Calu3 (cell line): ENCODE results near the gene NLRP6. TPM values are rescaled to one million over a fixed set of nuclear protein-coding genes. Genes with fewer than 3 reads are reported as not detected.
A peak's percentile ranks its signal among the peaks of the same experiment; 100 is the strongest.

Experiments used
- BruUV-seq: library from RNA; stranded (reverse); fragments of 400-500 nt; replicated peaks from 2 replicates; lab custom pipeline; 2021; lab: Mats Ljungman, UMichigan
- CTCF ChIA-PET: fragments of 300-600 bp; sonication (Branson Sonifier 250); formaldehyde crosslinking; loops from one replicate; lab custom pipeline; 2022; ENCODE audit warnings: antibody characterized with exemption; lab: Charles Lee
- DNase-seq: peaks from one replicate; pipeline ENCODE4 v3.0.0; 2022
- H3K27ac Mint-ChIP-seq: one replicate; pipeline ENCODE4 v1.8.0; 2022; ENCODE audit warnings: mixed read lengths; ENCODE audit not compliant: unreplicated experiment
- H3K27me3 Mint-ChIP-seq: one replicate; pipeline ENCODE4 v1.8.0; 2022; ENCODE audit warnings: mixed read lengths; ENCODE audit not compliant: unreplicated experiment
- H3K36me3 Mint-ChIP-seq: one replicate; pipeline ENCODE4 v1.8.0; 2022; ENCODE audit warnings: mild to moderate bottlenecking, moderate library complexity, mixed read lengths; ENCODE audit not compliant: insufficient read depth, unreplicated experiment
- H3K4me1 Mint-ChIP-seq: one replicate; pipeline ENCODE4 v1.8.0; 2022; ENCODE audit warnings: mild to moderate bottlenecking, low read depth, mixed read lengths; ENCODE audit not compliant: unreplicated experiment
- H3K4me3 Mint-ChIP-seq: one replicate; pipeline ENCODE4 v1.8.0; 2022; ENCODE audit warnings: mild to moderate bottlenecking, low read depth, moderate library complexity, mixed read lengths; ENCODE audit not compliant: unreplicated experiment
- H3K9me3 Mint-ChIP-seq: one replicate; pipeline ENCODE4 v1.8.0; 2022; ENCODE audit warnings: low read depth, mixed read lengths; ENCODE audit not compliant: unreplicated experiment
- CTCF ChIP-seq: fragments of 200-600 bp; IDR thresholded peaks from one replicate; pipeline ENCODE4 v1.8.0; 2022; ENCODE audit warnings: antibody characterized with exemption; ENCODE audit not compliant: unreplicated experiment
- intact Hi-C: fragments of 100-400 bp; cut with micrococcal nuclease; formaldehyde crosslinking; loops from one replicate; pipeline ENCODE4 v1.10.0; 2022; ENCODE audit not compliant: unreplicated experiment
- total RNA-seq: library from RNA; stranded (reverse); gene quantifications from 2 replicates; pipeline ENCODE4 v1.2.3, GENCODE V29; 2022

NLRP6 gene
- total RNA-seq, 1 experiment from 2014 or later = not detected

GRCh38 chr11:276219-276618 is 2.0 kb upstream of the NLRP6 start:
- Mint-ChIP-seq H3K4me1 (no peaks in the 10 kb centered on the region), H3K27me3 (peaks cover 79% of the 10 kb centered on the region), H3K27ac (no peak overlapping the region), H3K9me3 (peaks cover 5% of the 10 kb centered on the region), H3K36me3 (no peaks in the 10 kb centered on the region), H3K4me3 (no peak overlapping the region)
- CTCF ChIA-PET = no interaction called here
- no peak for TF ChIP-seq CTCF
- no TSS peak for BruUV-seq
- DNase-seq = no peak
- intact Hi-C loops = no loop called here

- no peaks in the 10 kb centered on the region for H3K4me1 Mint-ChIP-seq
- no peak overlapping the region for H3K4me3 Mint-ChIP-seq
- no peak for DNase-seq
- BruUV-seq = no TSS peak
- H3K36me3 Mint-ChIP-seq = no peaks in the 10 kb centered on the region
- peaks cover 5% of the 10 kb centered on the region for H3K9me3 Mint-ChIP-seq
- CTCF ChIA-PET = no interaction called here
- peaks cover 88% of the 10 kb centered on the region for H3K27me3 Mint-ChIP-seq
- no peak overlapping the region for H3K27ac Mint-ChIP-seq
- TF ChIP-seq CTCF = no peak
- intact Hi-C loops = no loop called here
Observed at GRCh38 chr11:279040-279965, 1.1 kb downstream of the NLRP6 start.

GRCh38 chr11:279966-280705 is 1.9 kb downstream of the NLRP6 start:
- Mint-ChIP-seq H3K27ac (no peak overlapping the region), H3K9me3 (peaks cover 5% of the 10 kb centered on the region), H3K36me3 (no peaks in the 10 kb centered on the region), H3K27me3 (peaks cover 90% of the 10 kb centered on the region), H3K4me3 (peak overlapping the region; percentile 21), H3K4me1 (no peaks in the 10 kb centered on the region)
- no peak for TF ChIP-seq CTCF
- intact Hi-C loops = no loop called here
- BruUV-seq = no TSS peak
- peak; percentile 27 for DNase-seq
- CTCF ChIA-PET = interaction anchor here (0.5 to 0.7 kb wide), 3 partner anchors 22 to 114 kb away, joined by 3 to 4 read pairs (median 3); partner anchors contain the start of gene PKP3

GRCh38 chr11:280706-281485 is 2.7 kb downstream of the NLRP6 start:
- peak overlapping the region; percentile 21 for H3K4me3 Mint-ChIP-seq
- no peak for TF ChIP-seq CTCF
- no TSS peak for BruUV-seq
- H3K36me3 Mint-ChIP-seq = no peaks in the 10 kb centered on the region
- intact Hi-C loops = no loop called here
- peaks cover 5% of the 10 kb centered on the region for H3K9me3 Mint-ChIP-seq
- H3K27ac Mint-ChIP-seq = no peak overlapping the region
- no peaks in the 10 kb centered on the region for H3K4me1 Mint-ChIP-seq
- peaks cover 90% of the 10 kb centered on the region for H3K27me3 Mint-ChIP-seq
- no peak for DNase-seq
- CTCF ChIA-PET = interaction anchor here (0.5 to 0.7 kb wide), 3 partner anchors 23 to 113 kb away, joined by 3 to 4 read pairs (median 3); partner anchors contain the start of gene PKP3
